Activated CD4-positive, alpha-beta T cell treated with anti-CD3 and anti-CD28 coated beads, Interleukin-2, amount 10 ng/mL, durations not matched to agents 7 days and 5 days (primary cell): Measurements from ENCODE around the gene POMGNT2. TPM values are rescaled to one million over a fixed set of nuclear protein-coding genes. Genes with fewer than 3 reads are reported as not detected.
A peak's percentile ranks its signal among the peaks of the same experiment; 100 is the strongest.
"Not testable (repeated sequence)": the region's sequence is repeated elsewhere in the genome, so short reads cannot be mapped to it uniquely, and the experiment has no call there.

Experiments used
- CTCF ChIA-PET: fragments of 350-600 bp; sonication (Branson Sonifier 250); formaldehyde crosslinking; loops from one replicate; lab custom pipeline; 2021; ENCODE audit warnings: antibody characterized with exemption; lab: Charles Lee
- POLR2A ChIA-PET: fragments of 350-600 bp; sonication (Branson Sonifier 250); formaldehyde crosslinking; loops from one replicate; lab custom pipeline; 2021; ENCODE audit warnings: antibody characterized with exemption; lab: Charles Lee
- DNase-seq: peaks from one replicate; pipeline ENCODE4 v3.0.0-alpha.2; 2020
- H3K27ac Mint-ChIP-seq: one replicate; pipeline ENCODE4 v1.8.0; 2021; ENCODE audit warnings: mild to moderate bottlenecking, moderate library complexity, mixed read lengths
- H3K27me3 Mint-ChIP-seq: one replicate; pipeline ENCODE4 v1.8.0; 2021; ENCODE audit warnings: mixed read lengths
- H3K36me3 Mint-ChIP-seq: one replicate; pipeline ENCODE4 v1.8.0; 2021; ENCODE audit warnings: low read depth, mixed read lengths
- H3K4me1 Mint-ChIP-seq: one replicate; pipeline ENCODE4 v1.8.0; 2021; ENCODE audit warnings: mixed read lengths
- H3K4me3 Mint-ChIP-seq: one replicate; pipeline ENCODE4 v1.8.0; 2021; ENCODE audit warnings: mild to moderate bottlenecking, moderate library complexity, mixed read lengths
- H3K9me3 Mint-ChIP-seq: one replicate; pipeline ENCODE4 v1.8.0; 2021; ENCODE audit warnings: mixed read lengths
- total RNA-seq, 2 experiments: library from RNA; stranded (reverse); gene quantifications; one replicate each; pipeline ENCODE4 v1.2.3, GENCODE V29; 2021

Gene POMGNT2
- total RNA-seq, 2 experiments from 2014 or later: 6.7 to 6.9 TPM

DNA sequence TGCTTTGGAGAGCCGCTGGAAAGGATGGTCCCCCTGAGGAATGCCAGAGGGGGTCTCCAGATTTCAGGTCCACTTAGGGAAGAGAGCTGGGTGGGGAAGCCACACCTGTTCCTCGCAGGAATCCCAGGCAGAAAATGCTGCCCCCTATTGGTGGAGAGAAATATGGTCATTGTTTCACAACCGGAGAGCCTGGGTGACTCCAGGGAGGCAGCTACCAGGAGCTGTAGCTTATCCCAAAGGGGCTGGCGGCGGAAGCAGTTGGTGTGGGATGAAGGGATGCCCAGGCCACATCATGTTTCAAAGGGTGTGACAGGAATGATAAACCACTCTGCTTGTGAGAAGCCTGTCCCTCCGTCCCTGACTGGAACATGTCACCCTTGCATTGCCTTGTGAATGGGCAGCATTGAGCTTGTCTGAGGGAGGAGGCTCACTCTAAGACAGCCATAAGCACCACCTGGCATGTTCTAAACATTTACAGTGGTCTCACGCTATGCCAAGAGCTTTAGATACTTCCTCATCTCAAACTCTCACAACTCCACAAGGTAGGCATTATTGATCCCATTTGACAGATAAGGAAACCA, 34.5 kb downstream of the POMGNT2 start:
- no peaks in the 10 kb centered on the region for H3K9me3 Mint-ChIP-seq
- H3K4me3 Mint-ChIP-seq: no peak overlapping the region
- ChIA-PET POLR2A (no interaction called here), CTCF (interaction anchor here (0.6 to 1.3 kb wide), 3 partner anchors 18 to 47 kb away, joined by 3 to 5 read pairs (median 4); no protein-coding TSS in a partner anchor)
- H3K27me3 Mint-ChIP-seq: no peaks in the 10 kb centered on the region
- no peak overlapping the region for H3K27ac Mint-ChIP-seq
- H3K36me3 Mint-ChIP-seq: no peaks in the 10 kb centered on the region
- DNase-seq: peak; percentile 13
- H3K4me1 Mint-ChIP-seq: no peaks in the 10 kb centered on the region

DNA sequence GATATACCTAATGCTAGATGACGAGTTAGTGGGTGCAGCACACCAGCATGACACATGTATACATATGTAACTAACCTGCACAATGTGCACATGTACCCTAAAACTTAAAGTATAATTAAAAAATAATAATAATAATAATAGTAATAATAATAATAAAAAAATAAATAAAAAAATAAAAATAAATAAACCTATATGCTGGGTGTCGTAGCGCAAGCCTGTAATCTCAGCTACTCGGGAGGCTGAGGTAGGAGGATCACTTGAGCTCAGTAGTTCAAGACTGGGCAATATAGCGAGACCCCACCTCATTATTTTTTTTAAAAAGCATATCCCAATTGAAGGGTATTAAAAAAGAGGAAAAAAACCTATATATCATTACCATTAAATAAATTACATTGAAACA, 35.2 kb downstream of the POMGNT2 start:
- H3K36me3 Mint-ChIP-seq: not testable (repeated sequence)

DNA sequence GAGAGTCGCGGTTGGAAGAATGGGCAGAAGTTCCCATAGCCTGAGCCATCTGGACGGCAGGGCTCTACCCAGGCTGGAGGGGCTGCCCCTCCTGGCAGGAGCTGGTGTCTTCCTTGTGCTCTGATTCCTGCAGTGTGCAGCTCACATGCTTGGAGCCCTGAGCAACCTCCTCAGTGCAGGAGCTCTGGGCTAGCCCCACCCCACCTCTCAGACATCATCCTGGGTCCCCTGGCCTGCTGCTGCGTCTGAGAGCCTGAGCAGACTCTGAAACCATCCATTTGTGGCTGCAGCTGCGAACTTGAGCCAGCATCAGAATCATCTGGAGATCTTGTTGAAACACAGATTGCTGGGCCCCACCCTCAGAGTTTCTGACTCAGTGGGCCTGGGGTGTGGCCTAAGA, 42.8 kb downstream of the POMGNT2 start:
- CTCF ChIA-PET: no interaction called here
- DNase-seq: no peak
- Mint-ChIP-seq H3K9me3 (no peaks in the 10 kb centered on the region), H3K4me3 (no peak overlapping the region), H3K4me1 (peaks cover 7% of the 10 kb centered on the region), H3K36me3 (no peaks in the 10 kb centered on the region), H3K27ac (no peak overlapping the region), H3K27me3 (no peaks in the 10 kb centered on the region)
- POLR2A ChIA-PET: no interaction called here

More for the DNA sequence above, 35.2 kb downstream of the POMGNT2 start:
- H3K4me3 Mint-ChIP-seq, DNase-seq, H3K27ac Mint-ChIP-seq, H3K4me1 Mint-ChIP-seq, POLR2A ChIA-PET, H3K27me3 Mint-ChIP-seq, H3K9me3 Mint-ChIP-seq: not testable (repeated sequence)
- CTCF ChIA-PET: interaction anchor here (1.3 kb wide), 1 partner anchor 46 kb away, joined by 5 read pairs; no protein-coding TSS in a partner anchor

DNA sequence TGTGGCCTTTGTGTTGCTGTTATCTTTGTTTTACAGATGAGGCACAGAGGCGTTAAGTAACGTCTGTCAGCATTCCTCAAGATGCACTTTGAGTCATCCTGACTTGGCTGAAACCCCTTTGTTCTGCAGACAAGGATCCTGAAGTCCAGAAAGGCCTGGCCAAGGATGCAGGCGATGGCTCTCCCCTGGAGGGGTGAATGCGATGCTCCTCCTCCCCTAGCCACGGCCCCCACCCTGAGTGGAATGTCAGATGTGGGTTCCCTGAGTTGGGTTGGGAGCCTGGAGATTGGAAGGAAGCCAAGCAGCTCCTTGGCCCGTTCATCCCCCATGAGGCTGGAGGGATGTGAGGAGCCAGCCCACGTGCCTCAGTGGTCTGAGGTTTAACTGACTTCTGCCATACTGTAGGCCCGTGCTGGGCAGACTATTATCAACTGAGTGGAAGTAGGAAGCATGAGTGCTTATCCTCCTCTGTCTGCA, 43.3 kb downstream of the POMGNT2 start:
- no peak for DNase-seq

DNA sequence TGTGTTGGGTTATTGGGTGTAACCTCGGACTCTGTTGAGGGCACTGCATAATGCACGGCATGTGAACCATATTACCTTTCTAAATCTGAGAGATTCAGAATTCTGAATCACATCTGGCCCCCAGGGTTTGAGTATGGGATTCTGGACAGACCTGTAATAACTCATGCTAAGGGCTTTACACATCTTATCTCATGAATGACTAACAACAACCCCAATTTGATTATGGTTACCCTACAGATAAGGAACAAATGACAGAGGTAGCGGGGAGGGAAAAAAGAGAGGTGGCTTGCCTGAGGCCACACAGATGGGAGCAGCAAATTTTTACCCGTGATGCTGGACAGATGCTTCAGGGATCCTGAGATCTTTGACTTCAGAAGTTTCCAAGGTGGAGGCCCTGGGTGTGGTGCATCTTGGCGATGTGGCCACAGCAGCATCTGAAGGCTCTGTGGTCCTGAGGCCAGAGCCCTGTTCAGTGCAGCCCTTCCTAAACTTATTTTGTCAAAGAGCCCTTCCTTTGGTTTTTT, 43.8 kb downstream of the POMGNT2 start:
- no peaks in the 10 kb centered on the region for H3K36me3 Mint-ChIP-seq
- no peak overlapping the region for H3K4me3 Mint-ChIP-seq
- ChIA-PET POLR2A (no interaction called here), CTCF (no interaction called here)
- no peaks in the 10 kb centered on the region for H3K9me3 Mint-ChIP-seq
- no peak for DNase-seq
- no peak overlapping the region for H3K27ac Mint-ChIP-seq
- H3K27me3 Mint-ChIP-seq: no peaks in the 10 kb centered on the region
- H3K4me1 Mint-ChIP-seq: peaks cover 7% of the 10 kb centered on the region

More for the DNA sequence above, 43.3 kb downstream of the POMGNT2 start:
- POLR2A ChIA-PET: no interaction called here
- Mint-ChIP-seq H3K4me1 (peaks cover 7% of the 10 kb centered on the region), H3K27ac (no peak overlapping the region), H3K4me3 (no peak overlapping the region), H3K27me3 (no peaks in the 10 kb centered on the region), H3K36me3 (no peaks in the 10 kb centered on the region), H3K9me3 (no peaks in the 10 kb centered on the region)
- CTCF ChIA-PET: no interaction called here

DNA sequence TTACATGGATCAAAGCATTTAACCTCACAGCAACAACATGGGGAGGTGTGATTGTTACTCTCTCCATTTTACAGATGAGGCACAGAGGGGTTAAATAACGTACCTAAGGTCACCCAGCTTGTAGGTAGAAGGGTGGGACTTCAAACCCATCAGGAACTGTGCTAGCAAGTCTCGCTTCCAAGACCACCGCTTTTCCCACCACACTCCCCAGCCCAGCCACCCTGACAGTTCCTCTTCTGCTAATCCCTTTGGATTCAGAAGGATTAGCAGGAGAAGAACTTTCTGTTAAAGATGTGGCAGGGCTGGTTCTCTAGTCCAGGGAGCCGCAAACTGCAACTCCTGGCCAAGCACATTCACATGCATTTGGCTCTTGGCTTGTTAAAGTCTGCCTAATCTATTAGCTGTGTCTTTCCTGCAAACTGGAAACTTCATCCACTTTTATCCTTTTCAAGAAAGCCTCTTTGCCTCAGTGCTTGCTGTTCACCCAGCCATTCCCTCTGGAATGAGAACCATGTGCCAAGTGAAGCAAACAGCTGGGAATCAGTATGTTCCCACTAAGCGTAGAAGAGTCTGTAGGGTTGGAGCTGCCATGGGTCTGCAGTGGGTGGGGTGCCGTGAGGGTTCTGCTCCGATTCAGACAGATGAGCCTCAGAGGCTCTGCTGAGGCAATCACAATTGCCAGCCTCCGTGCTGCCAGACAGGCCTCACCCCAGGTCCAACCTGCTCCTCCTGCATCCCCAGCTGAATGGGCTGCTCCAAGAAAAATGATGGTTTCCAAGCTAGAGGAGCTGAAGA, 44.6 kb downstream of the POMGNT2 start:
- CTCF ChIA-PET: no interaction called here

DNA sequence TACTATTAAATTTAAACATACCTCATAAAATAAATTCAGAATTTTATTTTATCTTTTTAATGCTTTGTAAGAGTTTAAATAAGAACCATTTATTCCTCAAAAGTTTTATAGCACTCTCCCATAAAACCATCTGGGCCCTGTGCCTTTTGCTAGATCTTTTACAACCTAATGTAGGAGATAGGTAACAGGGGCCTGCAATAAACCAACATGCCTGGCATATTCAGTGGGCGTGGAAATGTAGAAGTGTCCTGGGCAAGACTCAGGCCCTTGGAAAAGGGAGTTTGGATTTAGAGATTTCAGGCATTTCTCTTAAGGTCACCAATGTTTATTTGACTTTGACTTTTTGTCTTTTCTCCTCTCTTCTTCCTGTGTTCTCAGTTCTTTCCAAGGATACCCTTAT, 46.4 kb downstream of the POMGNT2 start:
- no peak overlapping the region for H3K4me3 Mint-ChIP-seq
- H3K27me3 Mint-ChIP-seq: peaks cover 2% of the 10 kb centered on the region
- ChIA-PET POLR2A (no interaction called here), CTCF (no interaction called here)
- no peak for DNase-seq
- H3K27ac Mint-ChIP-seq: no peak overlapping the region
- peaks cover 7% of the 10 kb centered on the region for H3K4me1 Mint-ChIP-seq
- H3K9me3 Mint-ChIP-seq: no peaks in the 10 kb centered on the region
- no peaks in the 10 kb centered on the region for H3K36me3 Mint-ChIP-seq

More for the DNA sequence above, 44.6 kb downstream of the POMGNT2 start:
- no peak for DNase-seq
- POLR2A ChIA-PET: no interaction called here
- H3K27ac Mint-ChIP-seq: no peak overlapping the region
- no peaks in the 10 kb centered on the region for H3K36me3 Mint-ChIP-seq
- H3K27me3 Mint-ChIP-seq: no peaks in the 10 kb centered on the region
- H3K4me3 Mint-ChIP-seq: no peak overlapping the region
- no peaks in the 10 kb centered on the region for H3K9me3 Mint-ChIP-seq
- peaks cover 7% of the 10 kb centered on the region for H3K4me1 Mint-ChIP-seq

DNA sequence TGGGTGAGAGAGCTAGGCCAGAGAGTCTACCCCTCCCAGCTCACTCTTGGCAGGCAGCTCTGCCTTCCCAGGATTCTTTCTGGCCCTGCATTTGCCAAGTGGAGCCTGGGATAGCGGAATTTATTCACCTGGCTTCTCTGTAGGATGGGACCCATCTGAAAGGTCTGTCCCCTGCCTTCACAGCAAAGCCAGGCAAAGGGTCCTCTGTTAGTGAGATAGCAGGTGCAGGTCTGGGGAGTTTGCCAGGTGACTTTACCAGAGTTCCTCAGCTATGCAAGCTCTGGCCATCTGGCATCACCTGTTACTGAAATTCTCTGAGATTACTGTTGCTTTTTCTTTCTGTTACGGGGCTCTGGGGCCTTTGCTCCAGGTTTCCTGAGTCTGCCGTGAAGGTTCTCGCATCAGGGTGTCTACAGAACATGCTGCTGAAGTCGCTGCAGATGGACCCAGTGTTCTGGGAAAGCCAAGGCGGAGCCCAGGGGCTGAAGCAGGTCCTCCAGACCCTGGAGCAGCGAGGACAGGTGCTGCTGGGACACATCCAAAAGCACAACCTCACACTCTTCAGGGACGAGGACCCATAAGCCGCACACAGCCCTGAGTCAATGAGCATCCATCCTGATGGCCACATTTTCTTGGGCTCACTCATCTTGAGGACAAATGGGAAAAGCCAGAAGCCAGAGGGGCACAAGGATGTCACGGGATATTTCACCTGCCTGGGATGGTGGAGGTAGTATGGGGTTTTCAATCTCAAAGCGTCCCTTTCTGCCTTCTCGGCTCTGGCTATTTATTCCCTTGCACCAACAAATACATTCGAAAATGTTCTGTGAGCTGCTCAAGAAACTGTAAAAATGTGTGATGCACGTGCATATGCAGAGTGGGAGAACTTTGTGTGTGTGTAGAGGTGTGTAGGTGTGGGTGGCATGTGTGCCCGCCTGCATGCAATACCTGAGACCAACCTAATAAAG, 49.8 kb downstream of the POMGNT2 start:
- H3K27ac Mint-ChIP-seq: no peak overlapping the region
- no peak overlapping the region for H3K4me3 Mint-ChIP-seq
- DNase-seq: peak; percentile 3
- peaks cover 7% of the 10 kb centered on the region for H3K4me1 Mint-ChIP-seq
- peaks cover 4% of the 10 kb centered on the region for H3K27me3 Mint-ChIP-seq
- H3K9me3 Mint-ChIP-seq: peaks cover 18% of the 10 kb centered on the region
- POLR2A ChIA-PET: no interaction called here
- H3K36me3 Mint-ChIP-seq: no peaks in the 10 kb centered on the region
- CTCF ChIA-PET: no interaction called here

DNA sequence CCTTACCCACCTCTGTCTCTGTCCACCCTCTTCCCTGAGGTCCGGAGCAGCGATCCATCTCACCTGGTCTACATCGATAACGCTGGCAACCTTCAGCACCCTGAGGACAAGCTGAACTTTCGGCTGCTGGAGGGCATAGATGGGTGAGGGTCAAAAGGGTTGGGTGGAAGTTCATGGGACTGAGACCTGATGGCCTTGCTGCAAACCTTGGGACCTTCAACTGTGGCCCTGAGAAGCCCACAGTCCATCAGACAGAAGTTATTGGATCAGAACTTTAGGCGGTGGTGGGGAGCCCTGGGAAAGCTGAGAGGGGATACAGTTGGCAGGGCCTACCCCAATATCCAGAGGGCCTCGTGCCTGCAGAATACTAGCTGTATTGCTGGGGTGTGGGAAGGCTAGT, 50.5 kb downstream of the POMGNT2 start:
- POLR2A ChIA-PET: no interaction called here
- Mint-ChIP-seq H3K27ac (no peak overlapping the region), H3K27me3 (peaks cover 7% of the 10 kb centered on the region), H3K36me3 (peaks cover 1% of the 10 kb centered on the region), H3K4me3 (no peak overlapping the region), H3K9me3 (peaks cover 25% of the 10 kb centered on the region), H3K4me1 (peaks cover 2% of the 10 kb centered on the region)
- CTCF ChIA-PET: no interaction called here
- peak; percentile 2 for DNase-seq

DNA sequence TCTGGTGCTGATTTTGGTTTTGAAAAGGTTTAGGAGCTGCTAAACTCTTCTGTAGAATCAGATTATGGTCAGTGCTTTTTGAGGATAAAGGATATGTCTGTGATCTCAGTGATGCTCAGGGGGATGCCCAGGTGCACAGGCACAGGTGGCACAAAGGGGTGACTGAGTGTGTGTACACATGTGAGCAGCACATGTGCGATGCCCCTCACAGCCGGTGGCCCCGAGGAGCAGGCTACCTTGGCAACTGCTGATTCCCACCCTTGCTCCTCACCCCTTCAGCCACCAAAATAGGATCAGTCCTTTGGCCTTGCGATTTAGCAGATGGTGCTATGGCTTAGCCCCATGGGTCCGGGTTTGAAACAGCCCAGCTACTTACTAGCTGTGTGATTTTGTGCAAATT, 51.1 kb downstream of the POMGNT2 start:
- DNase-seq: peak; percentile 1
- ChIA-PET CTCF (interaction anchor here (1.0 kb wide), 1 partner anchor 20 kb away, joined by 3 read pairs; no protein-coding TSS in a partner anchor), POLR2A (no interaction called here)
- Mint-ChIP-seq H3K4me1 (no peaks in the 10 kb centered on the region), H3K27ac (no peak overlapping the region), H3K27me3 (peaks cover 9% of the 10 kb centered on the region), H3K4me3 (no peak overlapping the region), H3K36me3 (peaks cover 3% of the 10 kb centered on the region), H3K9me3 (peaks cover 28% of the 10 kb centered on the region)

DNA sequence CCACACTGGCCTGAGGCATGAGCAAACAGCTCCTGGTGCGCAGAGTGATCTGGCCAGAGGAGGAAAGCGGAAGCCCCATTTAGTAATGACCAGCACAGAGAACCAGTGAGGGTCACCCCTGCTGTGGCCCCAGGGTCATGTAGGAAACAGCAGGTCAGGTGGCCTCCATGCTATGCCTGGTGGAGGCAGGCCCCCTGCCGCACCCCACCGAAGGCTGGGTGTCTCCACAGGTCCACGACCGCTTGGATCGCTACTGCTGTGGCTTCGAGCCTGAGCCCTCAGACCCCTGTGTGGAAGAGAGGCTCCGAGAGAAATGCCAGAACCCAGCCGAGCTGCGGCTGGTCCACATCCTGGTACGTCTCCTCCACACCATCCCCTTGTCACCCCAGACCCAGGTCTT, 52.6 kb downstream of the POMGNT2 start:
- H3K4me1 Mint-ChIP-seq: no peaks in the 10 kb centered on the region
- ChIA-PET POLR2A (no interaction called here), CTCF (no interaction called here)
- no peak overlapping the region for H3K4me3 Mint-ChIP-seq
- no peak for DNase-seq
- peaks cover 3% of the 10 kb centered on the region for H3K36me3 Mint-ChIP-seq
- peaks cover 40% of the 10 kb centered on the region for H3K9me3 Mint-ChIP-seq
- H3K27me3 Mint-ChIP-seq: peaks cover 9% of the 10 kb centered on the region
- H3K27ac Mint-ChIP-seq: no peak overlapping the region

DNA sequence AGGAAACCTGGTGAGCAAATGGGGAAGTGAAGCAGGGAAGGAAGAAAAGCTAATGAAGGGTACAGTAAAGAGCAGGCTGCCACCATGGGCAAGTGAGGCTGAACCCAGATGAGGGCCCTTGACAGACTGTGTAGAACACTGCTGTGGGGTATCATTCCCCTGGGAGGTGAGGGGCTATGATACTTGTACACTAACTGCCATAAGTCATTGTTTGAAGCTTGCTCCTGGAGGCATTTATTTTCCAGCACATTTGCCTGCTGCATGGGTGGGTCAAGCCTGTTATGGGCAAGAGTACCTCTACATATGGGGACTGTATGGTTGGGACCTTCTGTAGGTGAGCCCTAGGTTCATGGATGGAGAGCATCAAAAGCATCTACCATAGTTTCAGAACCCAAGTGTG, 57.4 kb downstream of the POMGNT2 start:
- H3K4me1 Mint-ChIP-seq: no peaks in the 10 kb centered on the region
- no peak overlapping the region for H3K27ac Mint-ChIP-seq
- no peak for DNase-seq
- H3K4me3 Mint-ChIP-seq: no peak overlapping the region
- H3K9me3 Mint-ChIP-seq: peaks cover 65% of the 10 kb centered on the region
- ChIA-PET CTCF (no interaction called here), POLR2A (no interaction called here)
- H3K36me3 Mint-ChIP-seq: peaks cover 3% of the 10 kb centered on the region
- H3K27me3 Mint-ChIP-seq: peaks cover 7% of the 10 kb centered on the region
